Parathyroid adenoma (tissue), 2 donors: Measurements from ENCODE around the gene RPP30.
A peak's percentile ranks its signal among the peaks of the same experiment; 100 is the strongest.

Experiments used
- H2AFZ ChIP-seq: fragments of 300-600 bp; sonication (generic); one replicate; pipeline ENCODE4 v1.7.0; 2017; ENCODE audit warnings: antibody characterized with exemption, mild to moderate bottlenecking
- H3K27ac ChIP-seq: fragments of 300-600 bp; sonication (generic); one replicate; pipeline ENCODE4 v1.7.0; 2017
- H3K27me3 ChIP-seq: fragments of 300-600 bp; sonication (generic); one replicate; pipeline ENCODE4 v1.7.0; 2017; ENCODE audit warnings: low read length; ENCODE audit not compliant: control insufficient read depth, insufficient read depth
- H3K36me3 ChIP-seq: fragments of 300-600 bp; sonication (generic); one replicate; pipeline ENCODE4 v1.7.0; 2017; ENCODE audit warnings: low read length; ENCODE audit not compliant: control insufficient read depth, insufficient read depth
- H3K4me1 ChIP-seq: fragments of 300-600 bp; sonication (generic); one replicate; pipeline ENCODE4 v1.7.0; 2017; ENCODE audit warnings: control low read depth
- H3K4me2 ChIP-seq: fragments of 300-600 bp; sonication (generic); one replicate; pipeline ENCODE4 v1.7.0; 2017; ENCODE audit warnings: low read length
- H3K4me3 ChIP-seq: fragments of 300-600 bp; sonication (generic); one replicate; pipeline ENCODE4 v1.7.0; 2017; ENCODE audit warnings: low read depth, low read length
- H3K79me2 ChIP-seq: fragments of 300-600 bp; sonication (generic); one replicate; pipeline ENCODE4 v1.7.0; 2017; ENCODE audit warnings: control low read depth
- H3K9ac ChIP-seq: fragments of 300-600 bp; sonication (generic); one replicate; pipeline ENCODE4 v1.7.0; 2017; ENCODE audit warnings: mild to moderate bottlenecking
- H3K9me3 ChIP-seq: fragments of 300-600 bp; sonication (generic); one replicate; pipeline ENCODE4 v1.7.0; 2017; ENCODE audit warnings: low read length; ENCODE audit not compliant: control insufficient read depth
- TF ChIP-seq, protein P1 (sequence below): fragments of 300-600 bp; sonication (generic); IDR thresholded peaks from one replicate; pipeline ENCODE4 v1.7.0; 2017; ENCODE audit warnings: antibody characterized with exemption, mild to moderate bottlenecking
- donor health status: primary hyperparathyroidism.

Gene RPP30

DNA sequence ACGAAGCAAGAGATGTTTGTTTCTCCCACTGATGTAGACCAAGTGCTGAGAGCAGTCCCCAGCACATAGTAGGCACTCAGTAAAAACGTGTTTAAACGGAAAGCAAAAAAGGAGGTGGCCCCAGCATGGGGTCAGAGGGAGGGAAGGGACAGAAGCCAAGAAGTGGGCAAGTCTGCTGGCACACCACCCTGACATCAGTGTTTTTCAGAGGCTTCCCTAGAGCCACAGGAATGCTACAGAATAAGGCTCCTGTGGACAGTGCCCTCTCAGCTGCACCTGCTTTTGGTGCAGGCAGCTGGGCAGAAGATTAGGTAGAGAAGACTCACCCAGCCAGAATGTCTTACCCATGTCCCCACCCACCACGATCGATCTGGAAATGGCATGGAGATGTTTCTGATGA, 57.4 kb downstream of the RPP30 start:
- no peak overlapping the region for H2AFZ ChIP-seq
- H3K4me2 ChIP-seq = no peak overlapping the region
- no peaks in the 10 kb centered on the region for H3K36me3 ChIP-seq
- H3K9ac ChIP-seq = no peak overlapping the region
- no peak overlapping the region for H3K4me3 ChIP-seq
- H3K79me2 ChIP-seq = no peaks in the 10 kb centered on the region
- H3K4me1 ChIP-seq = peaks cover 4% of the 10 kb centered on the region
- H3K27ac ChIP-seq = no peak overlapping the region
- no peaks in the 10 kb centered on the region for H3K27me3 ChIP-seq
- TF ChIP-seq, protein P1, sequence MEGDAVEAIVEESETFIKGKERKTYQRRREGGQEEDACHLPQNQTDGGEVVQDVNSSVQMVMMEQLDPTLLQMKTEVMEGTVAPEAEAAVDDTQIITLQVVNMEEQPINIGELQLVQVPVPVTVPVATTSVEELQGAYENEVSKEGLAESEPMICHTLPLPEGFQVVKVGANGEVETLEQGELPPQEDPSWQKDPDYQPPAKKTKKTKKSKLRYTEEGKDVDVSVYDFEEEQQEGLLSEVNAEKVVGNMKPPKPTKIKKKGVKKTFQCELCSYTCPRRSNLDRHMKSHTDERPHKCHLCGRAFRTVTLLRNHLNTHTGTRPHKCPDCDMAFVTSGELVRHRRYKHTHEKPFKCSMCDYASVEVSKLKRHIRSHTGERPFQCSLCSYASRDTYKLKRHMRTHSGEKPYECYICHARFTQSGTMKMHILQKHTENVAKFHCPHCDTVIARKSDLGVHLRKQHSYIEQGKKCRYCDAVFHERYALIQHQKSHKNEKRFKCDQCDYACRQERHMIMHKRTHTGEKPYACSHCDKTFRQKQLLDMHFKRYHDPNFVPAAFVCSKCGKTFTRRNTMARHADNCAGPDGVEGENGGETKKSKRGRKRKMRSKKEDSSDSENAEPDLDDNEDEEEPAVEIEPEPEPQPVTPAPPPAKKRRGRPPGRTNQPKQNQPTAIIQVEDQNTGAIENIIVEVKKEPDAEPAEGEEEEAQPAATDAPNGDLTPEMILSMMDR = no peak
- H3K9me3 ChIP-seq = no peaks in the 10 kb centered on the region

DNA sequence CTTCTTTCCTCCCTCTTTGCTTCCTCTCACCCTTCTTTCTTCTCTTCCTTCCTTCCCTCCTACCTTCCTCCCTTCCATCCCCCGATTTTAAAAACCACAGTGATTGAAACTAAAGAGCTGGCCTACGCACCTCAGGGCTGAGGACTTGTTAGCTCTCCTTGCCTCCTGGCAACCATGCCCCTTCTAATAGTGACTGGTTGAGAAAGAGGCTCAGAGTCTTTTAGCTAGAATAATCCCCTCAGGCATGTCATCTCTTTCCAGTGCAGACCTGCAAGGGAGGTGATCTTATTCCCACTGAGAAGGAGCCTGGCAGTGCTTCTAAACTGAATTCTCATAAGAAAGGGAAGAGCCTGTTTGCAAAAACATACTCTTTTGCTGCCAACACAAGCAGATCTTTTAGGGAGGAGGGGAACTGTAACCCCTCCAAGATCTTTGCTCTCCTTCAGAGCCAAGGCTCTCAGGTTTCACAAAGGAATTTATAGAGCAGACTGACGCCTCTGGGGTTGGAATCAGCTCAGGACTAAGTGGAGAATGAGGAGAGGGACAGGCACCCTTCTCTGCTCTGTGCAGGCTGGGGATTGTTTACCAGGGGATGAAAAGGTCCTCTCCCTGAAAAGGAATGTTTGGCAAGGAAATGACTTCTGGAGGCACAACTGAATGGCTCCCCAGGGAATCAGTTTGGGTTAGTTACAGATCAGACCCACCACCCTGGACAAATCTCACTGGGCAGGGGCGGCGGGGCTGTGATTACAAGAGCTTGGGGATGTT, 58.5 kb downstream of the RPP30 start:
- Histone ChIP-seq H3K4me3 (no peak overlapping the region), H3K27me3 (no peaks in the 10 kb centered on the region), H3K27ac (no peak overlapping the region), H3K4me1 (peaks cover 4% of the 10 kb centered on the region), H3K36me3 (no peaks in the 10 kb centered on the region), H3K4me2 (no peak overlapping the region), H2AFZ (peak overlapping the region; percentile 56), H3K9me3 (no peaks in the 10 kb centered on the region), H3K79me2 (no peaks in the 10 kb centered on the region), H3K9ac (no peak overlapping the region)
- TF ChIP-seq, protein P1 = no peak

DNA sequence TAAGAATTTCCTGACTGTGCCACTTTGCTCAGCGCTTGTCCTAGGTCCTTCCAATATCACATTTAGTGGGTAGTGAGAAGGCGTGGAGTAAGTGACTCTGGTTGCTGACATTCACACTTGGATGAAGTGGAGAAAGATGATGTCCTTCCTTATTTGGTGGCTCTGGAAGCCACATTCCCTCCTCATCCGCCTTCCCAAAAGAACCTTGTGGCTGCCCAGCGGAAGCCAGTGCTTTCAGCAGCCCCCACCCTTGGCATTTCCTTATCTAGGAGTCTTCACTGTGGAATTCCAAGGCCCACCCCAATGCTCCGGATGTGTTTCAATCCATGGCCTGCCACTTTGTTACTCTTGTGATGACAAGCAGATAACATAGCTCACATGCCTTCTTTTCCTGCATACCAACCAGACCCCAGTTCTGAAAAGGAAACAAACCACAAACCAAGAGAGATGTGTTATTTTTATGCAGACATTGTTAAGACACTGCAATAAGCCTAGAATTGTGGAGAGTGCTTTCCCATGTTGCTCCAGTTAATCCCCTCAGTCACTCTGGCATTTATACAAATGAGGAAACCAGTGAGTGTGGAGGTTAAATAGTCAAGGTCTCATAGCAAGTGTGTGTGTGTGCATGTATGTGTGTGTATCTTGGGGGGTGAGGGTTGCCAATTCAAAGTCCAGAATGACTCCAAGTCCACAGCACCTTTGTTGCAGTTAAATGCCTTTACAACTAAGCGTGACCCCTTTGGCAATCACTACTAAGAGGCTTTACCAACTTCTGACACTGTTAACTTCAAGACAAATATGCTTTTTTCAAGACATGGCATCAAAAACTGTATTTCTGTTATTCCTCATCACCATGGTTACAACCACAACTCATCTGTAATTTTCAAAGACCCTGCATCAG, 59.4 kb downstream of the RPP30 start:
- Histone ChIP-seq H2AFZ (no peak overlapping the region), H3K79me2 (no peaks in the 10 kb centered on the region), H3K27ac (no peak overlapping the region), H3K36me3 (no peaks in the 10 kb centered on the region), H3K4me2 (no peak overlapping the region), H3K4me3 (no peak overlapping the region), H3K27me3 (no peaks in the 10 kb centered on the region), H3K9ac (no peak overlapping the region), H3K9me3 (no peaks in the 10 kb centered on the region), H3K4me1 (peaks cover 4% of the 10 kb centered on the region)
- TF ChIP-seq, protein P1 = no peak

DNA sequence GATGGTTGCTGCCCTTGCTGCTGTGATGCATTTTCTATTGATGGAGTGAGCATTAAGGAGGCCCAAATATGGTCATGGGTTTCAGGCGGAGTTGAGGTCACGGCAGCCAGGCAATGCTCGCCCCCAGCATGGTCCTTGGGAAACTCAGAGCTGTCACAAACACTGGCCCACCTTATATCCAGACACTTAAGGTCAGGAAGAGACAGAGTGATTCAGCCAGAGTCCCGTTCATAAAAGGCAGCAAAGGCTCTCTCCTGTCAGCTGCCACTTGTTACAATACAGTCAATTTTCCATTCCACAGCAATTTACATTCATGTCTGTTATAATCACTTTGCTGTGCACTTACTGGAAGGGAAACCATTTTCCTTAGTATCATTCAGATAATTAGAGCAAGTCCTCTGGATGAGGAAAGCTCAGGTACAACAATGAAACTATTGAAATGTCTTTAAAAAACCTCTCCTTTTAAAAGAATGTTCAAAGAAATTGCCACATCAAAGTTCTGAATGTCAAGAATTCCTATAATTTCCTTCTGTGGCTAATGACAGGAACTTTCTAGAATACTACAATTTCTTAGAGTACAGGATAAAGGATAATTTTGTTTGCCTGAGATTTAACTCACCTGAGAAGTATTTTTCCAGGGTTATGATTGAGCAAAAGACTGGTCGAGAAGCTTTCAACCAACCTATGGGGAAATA, 64.0 kb downstream of the RPP30 start:
- Histone ChIP-seq H3K9ac (no peak overlapping the region), H3K4me1 (no peaks in the 10 kb centered on the region), H3K27ac (no peak overlapping the region), H2AFZ (no peak overlapping the region), H3K27me3 (no peaks in the 10 kb centered on the region), H3K79me2 (no peaks in the 10 kb centered on the region), H3K4me2 (no peak overlapping the region), H3K9me3 (no peaks in the 10 kb centered on the region), H3K4me3 (no peak overlapping the region), H3K36me3 (no peaks in the 10 kb centered on the region)
- TF ChIP-seq, protein P1 = no peak
